SU-DHL-6 (cell line): Measurements from ENCODE around the gene OPA3.

Source experiments
- EZH2phosphoT487 ChIP-seq: fragments of 200-600 bp; sonication (generic), shearing (Covaris generic); conservative IDR thresholded peaks from 2 replicates; pipeline ENCODE4 v1.6.1; 2018; ENCODE audit warnings: mild to moderate bottlenecking, antibody characterized with exemption, low read length, moderate library complexity, mixed read lengths
- TF ChIP-seq, protein P1 (sequence below): fragments of 200-600 bp; sonication (generic); IDR thresholded peaks from one replicate; pipeline ENCODE4 v1.5.1; 2017; ENCODE audit warnings: antibody characterized with exemption, mild to moderate bottlenecking, low read length, moderate library complexity; ENCODE audit not compliant: insufficient read depth, poor library complexity, severe bottlenecking

DNA sequence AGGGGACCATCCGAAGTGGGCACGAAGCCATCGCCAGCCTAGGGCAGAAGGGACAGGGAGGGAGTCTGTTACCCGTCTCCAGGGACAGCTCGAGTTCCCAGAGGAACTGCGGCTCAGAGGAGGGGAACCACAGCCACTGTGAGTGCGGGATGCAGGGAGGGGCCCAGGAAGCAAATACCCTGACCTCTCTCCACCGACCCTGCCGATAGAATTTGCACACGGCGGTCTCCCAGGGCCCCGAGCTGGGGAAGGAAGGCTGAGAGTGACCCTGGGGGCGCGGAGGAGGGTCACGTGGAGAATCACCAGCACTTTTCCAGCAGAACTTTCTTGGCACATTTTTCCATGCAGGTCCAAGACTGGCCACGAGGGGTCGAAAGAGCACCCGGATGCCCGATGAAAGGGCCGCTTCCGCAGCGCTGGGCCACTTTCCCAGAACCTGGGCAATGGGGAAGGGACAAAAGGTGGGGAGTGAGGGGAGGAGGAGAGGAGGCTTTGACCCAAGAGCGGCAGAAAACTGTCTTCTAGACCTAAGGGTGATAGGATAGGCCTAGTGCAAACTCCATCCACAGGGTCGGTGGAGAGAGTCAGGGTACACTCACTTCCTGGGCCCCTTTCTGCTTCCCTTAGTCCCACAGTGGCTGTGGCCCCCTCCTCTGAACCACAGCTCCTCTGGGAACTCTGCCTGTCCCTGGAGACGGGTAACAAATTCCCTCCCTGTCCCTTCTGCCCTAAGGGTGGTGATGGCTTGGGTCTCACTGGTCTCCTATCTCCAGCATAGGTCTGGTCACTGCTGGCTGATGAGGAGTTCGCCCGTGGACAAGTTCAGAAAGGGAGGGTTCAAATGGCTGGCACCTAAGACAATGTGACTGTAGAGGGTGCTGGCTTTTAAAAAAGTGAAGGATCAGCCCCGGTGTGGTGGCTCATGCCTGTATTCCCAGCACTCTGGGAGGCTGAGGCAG, 22.7 kb upstream of the OPA3 start:
- TF ChIP-seq, protein P1, sequence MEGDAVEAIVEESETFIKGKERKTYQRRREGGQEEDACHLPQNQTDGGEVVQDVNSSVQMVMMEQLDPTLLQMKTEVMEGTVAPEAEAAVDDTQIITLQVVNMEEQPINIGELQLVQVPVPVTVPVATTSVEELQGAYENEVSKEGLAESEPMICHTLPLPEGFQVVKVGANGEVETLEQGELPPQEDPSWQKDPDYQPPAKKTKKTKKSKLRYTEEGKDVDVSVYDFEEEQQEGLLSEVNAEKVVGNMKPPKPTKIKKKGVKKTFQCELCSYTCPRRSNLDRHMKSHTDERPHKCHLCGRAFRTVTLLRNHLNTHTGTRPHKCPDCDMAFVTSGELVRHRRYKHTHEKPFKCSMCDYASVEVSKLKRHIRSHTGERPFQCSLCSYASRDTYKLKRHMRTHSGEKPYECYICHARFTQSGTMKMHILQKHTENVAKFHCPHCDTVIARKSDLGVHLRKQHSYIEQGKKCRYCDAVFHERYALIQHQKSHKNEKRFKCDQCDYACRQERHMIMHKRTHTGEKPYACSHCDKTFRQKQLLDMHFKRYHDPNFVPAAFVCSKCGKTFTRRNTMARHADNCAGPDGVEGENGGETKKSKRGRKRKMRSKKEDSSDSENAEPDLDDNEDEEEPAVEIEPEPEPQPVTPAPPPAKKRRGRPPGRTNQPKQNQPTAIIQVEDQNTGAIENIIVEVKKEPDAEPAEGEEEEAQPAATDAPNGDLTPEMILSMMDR: peak; percentile 71
- no peak for TF ChIP-seq EZH2phosphoT487
